ENCODE measurements around the gene SPAG4.

Gene SPAG4

GRCh38 chr20:35600176-35600992 lies 15.2 kb upstream of the SPAG4 start:
- DNase-seq = no peak

GRCh38 chr20:35600993-35601973 lies 14.3 kb upstream of the SPAG4 start:
- DNase-seq = peak; percentile 79 to 84

GRCh38 chr20:35601990-35602389 lies 13.6 kb upstream of the SPAG4 start:
- no peak for DNase-seq

GRCh38 chr20:35602851-35603495 lies 12.7 kb upstream of the SPAG4 start:
- DNase-seq = no peak

GRCh38 chr20:35603695-35604448 lies 11.8 kb upstream of the SPAG4 start:
- no peak for DNase-seq

- peak; percentile 20 to 21 for DNase-seq
Observed at GRCh38 chr20:35604449-35604747, 11.2 kb upstream of the SPAG4 start.

- no peak for DNase-seq
Observed at GRCh38 chr20:35606127-35606526, 9.5 kb upstream of the SPAG4 start.

GRCh38 chr20:35607003-35607735 lies 8.5 kb upstream of the SPAG4 start:
- no peak for DNase-seq

GRCh38 chr20:35610833-35611427 lies 4.7 kb upstream of the SPAG4 start:
- DNase-seq = no peak

GRCh38 chr20:35611482-35611881 lies 4.1 kb upstream of the SPAG4 start:
- no peak for DNase-seq

- peak; percentile 74 to 80 for DNase-seq
Observed at GRCh38 chr20:35616465-35617396, 1.1 kb downstream of the SPAG4 start.

- peak; percentile 56 to 65 for DNase-seq
Observed at GRCh38 chr20:35617397-35618262, 2.0 kb downstream of the SPAG4 start.

GRCh38 chr20:35618263-35619131 lies 2.9 kb downstream of the SPAG4 start:
- peak; percentile 27 to 38 for DNase-seq

GRCh38 chr20:35619196-35620095 lies 3.8 kb downstream of the SPAG4 start:
- DNase-seq = peak; percentile 82 to 88

- no peak for DNase-seq
Observed at GRCh38 chr20:35620818-35621559, 5.4 kb downstream of the SPAG4 start.

- DNase-seq = no peak
Observed at GRCh38 chr20:35621560-35621946, 5.9 kb downstream of the SPAG4 start.
